HG02884 (cell line): ENCODE data around the gene SCAF1.

Source experiments
- ATAC-seq: cut with Tn5 transposase; IDR thresholded peaks from one replicate; pipeline ENCODE4 v1.9.1; 2021; ENCODE audit warnings: mild to moderate bottlenecking, moderate library complexity; ENCODE audit not compliant: unreplicated experiment

Gene SCAF1

DNA sequence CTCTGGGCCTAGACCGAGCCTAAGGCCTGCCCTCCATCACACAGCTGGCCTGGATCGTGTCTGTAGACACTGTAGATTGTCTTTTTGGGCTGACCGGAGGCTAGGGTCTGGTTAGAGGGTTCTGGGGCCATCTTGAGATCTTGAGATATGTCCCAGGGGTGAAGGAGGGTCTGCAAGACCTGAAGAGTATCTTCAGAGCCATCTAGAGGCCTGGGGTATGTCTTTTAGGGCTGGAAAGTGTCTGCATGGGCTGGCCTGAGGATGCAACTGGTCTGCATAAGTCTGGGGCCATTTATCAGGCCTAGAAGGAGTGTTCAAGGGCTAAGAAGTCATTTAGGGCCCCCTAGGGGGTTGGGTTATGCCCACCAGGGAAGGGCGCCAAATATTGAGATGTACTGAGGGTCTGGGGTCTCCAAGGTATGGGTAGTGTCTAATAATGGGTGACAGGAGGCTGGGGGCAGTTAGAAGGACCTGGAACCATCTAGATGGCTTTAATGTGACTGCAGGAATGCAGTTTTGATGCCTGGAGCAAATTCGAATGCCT lies 555 bp downstream of the SCAF1 start:
- ATAC-seq: no peak

DNA sequence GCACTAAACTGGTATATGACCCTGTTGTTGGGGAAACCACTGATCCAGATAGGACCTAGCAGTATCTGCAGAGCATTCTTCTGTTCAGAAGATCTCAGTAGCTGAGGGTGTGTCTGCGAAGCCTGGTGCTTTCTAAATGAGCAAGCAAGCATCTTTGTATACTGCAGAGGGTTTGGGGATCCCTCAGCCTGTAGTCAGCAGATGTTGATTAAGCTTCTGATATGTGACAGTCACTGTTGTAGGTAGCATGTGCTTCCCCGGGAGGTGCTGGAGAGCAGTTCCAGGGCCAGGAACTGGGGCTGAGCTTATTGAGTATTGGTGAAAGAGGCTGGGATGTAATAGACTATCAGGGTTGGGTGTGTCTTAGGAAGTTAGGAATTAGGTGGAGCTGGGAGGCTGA lies 1.5 kb downstream of the SCAF1 start:
- no peak for ATAC-seq

DNA sequence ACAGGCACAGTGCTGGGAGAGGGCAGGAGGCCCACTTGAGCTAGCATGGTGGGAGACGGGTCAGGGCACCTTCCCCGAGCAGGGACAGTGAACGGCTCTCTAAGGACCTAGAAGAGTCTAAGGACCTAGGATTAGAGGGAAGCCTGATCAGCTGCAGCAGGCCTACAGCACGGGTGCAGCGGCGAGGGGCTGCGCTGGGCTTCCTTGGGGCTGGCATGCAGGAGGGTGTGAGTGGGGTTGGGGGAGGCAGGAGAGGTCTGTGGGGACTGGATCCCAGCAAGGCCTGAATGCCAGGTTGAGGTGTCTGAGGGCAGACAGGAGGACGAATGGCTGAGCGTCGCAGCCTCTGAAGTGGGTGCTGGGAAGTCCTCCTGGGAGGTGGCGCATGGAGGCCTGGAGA lies 3.6 kb downstream of the SCAF1 start:
- no peak for ATAC-seq

DNA sequence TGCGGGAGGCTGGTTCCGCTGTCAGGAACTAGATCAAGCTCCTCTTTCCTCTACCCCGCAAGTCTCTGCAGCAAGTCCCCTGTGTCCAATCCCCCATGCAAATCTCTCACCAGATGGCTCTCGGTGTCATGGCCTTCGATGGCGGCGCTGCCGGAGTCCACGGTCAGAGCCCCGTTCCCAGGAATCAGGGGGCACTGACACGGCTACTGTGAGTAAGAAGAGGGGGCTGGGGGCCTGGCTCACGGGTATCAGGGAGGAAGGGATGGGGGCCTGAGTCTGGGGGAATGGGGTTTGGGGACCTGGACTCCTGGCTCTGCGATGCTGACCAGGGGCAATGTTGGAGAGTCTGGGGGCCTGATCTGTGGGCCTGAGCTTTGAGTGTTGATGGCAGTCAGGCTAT lies 4.0 kb downstream of the SCAF1 start:
- ATAC-seq: no peak

DNA sequence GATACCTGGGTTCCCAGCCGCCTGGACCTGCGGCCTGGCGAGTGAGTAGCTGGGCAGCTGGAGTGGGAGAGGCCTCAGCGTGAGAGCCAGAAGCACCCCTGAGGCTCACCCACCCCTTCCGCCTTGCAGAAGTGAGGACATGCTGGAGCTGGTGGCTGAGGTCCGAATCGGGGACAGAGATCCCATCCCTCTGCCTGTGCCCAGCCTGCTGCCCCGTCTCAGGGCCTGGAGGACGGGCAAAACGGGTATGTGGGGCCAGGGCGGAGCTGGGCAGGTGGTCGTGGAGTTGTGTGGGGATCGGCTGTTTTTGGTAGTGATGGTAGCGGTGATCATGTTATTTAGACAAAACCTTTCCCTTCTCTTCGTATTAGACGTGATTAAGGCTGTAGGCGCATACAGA lies 4.6 kb downstream of the SCAF1 start:
- no peak for ATAC-seq

DNA sequence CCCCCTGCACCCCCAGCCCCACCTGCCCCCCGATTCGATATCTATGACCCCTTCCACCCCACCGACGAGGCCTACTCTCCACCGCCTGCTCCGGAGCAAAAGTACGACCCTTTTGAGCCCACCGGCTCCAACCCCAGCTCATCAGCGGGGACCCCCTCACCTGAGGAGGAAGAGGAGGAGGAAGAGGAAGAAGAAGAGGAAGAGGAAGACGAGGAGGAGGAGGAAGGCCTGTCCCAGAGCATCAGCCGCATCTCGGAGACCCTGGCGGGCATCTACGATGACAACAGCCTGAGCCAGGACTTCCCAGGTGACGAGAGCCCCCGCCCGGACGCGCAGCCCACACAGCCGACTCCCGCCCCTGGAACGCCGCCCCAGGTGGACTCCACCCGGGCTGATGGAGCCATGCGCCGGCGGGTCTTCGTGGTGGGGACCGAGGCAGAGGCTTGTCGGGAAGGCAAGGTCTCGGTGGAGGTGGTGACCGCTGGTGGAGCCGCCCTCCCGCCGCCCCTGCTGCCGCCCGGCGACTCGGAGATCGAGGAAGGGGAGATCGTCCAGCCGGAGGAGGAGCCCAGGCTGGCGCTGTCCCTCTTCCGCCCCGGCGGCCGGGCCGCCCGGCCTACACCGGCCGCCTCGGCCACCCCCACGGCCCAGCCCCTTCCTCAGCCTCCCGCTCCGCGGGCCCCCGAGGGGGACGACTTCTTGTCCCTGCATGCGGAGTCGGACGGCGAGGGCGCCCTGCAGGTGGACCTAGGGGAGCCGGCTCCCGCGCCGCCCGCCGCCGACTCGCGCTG lies 9.2 kb downstream of the SCAF1 start:
- no peak for ATAC-seq

DNA sequence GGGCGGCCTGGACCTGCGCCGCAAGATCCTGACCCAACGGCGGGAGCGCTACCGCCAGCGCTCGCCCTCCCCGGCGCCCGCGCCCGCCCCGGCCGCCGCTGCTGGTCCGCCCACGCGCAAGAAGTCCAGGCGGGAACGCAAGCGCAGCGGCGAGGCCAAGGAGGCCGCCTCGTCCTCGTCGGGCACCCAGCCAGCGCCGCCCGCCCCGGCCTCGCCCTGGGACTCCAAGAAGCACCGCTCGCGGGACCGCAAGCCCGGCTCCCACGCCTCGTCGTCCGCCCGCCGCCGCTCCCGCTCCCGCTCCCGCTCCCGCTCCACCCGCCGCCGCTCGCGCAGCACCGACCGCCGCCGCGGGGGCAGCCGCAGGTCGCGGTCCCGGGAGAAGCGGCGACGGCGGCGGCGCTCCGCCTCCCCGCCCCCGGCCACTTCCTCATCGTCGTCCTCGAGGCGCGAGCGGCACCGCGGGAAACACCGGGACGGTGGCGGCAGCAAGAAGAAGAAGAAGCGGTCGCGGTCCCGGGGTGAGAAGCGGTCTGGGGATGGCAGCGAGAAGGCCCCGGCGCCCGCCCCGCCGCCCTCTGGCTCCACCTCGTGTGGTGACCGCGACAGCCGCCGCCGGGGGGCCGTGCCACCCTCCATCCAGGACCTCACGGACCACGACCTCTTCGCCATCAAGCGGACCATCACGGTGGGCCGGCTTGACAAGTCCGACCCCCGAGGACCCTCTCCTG lies 10.0 kb downstream of the SCAF1 start:
- ATAC-seq: no peak

DNA sequence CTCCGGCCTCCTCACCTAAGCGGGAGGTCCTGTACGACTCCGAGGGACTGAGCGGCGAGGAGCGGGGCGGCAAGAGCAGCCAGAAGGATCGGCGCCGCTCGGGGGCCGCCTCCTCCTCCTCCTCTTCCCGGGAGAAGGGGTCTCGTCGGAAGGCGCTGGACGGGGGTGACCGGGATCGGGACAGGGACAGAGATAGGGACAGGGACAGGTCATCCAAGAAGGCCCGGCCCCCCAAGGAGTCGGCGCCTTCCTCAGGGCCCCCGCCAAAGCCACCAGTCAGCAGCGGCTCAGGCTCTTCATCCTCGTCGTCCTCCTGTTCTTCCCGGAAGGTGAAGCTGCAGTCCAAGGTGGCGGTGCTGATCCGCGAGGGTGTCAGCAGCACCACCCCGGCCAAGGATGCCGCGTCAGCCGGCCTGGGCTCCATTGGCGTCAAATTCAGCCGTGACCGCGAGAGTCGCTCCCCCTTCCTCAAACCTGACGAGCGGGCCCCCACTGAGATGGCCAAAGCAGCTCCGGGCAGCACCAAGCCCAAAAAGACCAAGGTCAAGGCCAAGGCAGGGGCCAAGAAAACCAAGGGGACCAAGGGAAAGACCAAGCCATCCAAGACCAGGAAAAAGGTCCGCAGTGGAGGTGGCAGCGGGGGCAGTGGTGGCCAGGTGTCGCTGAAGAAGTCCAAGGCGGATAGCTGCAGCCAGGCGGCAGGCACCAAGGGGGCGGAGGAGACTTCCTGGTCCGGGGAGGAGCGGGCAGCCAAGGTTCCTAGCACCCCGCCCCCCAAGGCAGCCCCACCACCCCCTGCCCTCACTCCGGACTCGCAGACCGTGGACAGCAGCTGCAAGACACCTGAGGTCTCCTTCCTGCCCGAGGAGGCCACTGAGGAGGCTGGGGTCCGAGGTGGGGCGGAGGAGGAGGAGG lies 10.8 kb downstream of the SCAF1 start:
- no peak for ATAC-seq

DNA sequence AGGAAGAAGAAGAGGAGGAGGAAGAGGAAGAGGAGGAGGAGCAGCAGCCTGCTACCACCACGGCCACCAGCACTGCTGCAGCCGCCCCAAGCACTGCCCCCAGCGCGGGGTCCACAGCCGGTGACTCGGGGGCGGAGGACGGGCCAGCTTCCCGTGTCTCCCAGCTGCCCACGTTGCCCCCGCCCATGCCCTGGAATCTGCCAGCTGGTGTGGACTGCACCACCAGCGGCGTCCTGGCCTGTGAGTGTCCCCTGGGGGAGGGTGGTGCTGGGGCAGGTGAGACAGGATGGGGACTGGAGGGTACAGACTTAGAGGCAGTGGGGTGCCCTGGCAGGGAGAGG lies 11.4 kb downstream of the SCAF1 start:
- no peak for ATAC-seq

DNA sequence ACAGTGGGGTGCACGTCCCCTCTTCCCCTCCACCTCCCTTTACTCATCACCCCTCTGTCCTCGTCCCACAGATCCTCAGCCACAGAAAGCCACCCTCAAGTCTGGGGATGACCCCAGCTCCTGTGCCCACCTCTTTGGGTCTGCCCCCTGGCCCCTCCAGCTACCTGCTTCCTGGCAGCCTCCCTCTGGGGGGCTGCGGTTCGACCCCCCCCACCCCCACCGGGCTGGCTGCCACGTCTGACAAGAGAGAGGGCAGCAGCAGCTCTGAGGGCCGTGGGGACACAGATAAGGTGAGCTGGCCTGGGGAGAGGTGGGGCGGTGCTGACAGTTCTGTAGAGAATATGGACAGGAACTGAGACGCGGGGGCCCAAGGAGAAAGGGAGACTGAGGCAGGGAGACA lies 12.6 kb downstream of the SCAF1 start:
- ATAC-seq: no peak

DNA sequence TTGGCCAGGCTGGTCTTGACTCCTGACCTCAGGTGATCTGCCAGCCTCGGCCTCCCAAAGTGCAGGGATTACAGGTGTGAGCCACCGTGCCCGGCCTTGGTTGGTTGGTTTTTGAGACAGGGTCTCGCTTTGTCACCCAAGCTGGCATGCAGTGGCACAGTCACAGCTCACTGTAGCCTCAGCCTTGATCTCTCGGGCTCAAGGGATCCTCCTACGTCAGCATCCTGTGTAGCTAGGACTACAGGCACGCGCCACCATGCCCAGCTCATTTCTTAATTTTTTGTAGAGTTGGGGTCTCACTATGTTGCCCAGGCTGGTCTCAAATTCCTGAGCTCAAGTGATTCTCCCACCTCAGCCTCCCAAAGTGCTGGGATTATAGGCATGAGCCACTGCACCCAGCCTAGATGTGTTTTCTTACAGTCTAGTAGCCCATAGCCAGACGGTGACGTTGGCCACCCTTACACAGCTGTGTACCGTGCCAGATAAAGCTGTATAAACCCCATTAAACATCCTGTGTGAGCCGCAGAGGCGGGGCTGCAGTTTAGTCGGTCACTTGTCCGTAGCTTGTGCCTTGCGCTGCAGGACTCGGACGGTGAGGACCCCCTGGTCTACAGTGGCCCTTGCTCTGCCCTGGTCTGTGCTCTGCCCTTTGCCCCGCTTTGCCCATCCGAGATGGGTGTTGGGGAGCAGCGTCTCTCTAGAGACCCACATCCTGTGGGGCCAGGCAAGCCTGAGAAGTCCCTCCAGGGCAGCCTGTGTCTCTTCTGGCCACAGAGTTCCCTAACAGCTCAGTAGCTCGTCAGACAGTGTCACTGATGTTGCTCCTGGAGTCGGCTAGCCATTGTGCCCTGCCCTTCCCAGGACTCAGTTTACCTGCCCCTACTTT lies 13.8 kb downstream of the SCAF1 start:
- ATAC-seq: no peak

DNA sequence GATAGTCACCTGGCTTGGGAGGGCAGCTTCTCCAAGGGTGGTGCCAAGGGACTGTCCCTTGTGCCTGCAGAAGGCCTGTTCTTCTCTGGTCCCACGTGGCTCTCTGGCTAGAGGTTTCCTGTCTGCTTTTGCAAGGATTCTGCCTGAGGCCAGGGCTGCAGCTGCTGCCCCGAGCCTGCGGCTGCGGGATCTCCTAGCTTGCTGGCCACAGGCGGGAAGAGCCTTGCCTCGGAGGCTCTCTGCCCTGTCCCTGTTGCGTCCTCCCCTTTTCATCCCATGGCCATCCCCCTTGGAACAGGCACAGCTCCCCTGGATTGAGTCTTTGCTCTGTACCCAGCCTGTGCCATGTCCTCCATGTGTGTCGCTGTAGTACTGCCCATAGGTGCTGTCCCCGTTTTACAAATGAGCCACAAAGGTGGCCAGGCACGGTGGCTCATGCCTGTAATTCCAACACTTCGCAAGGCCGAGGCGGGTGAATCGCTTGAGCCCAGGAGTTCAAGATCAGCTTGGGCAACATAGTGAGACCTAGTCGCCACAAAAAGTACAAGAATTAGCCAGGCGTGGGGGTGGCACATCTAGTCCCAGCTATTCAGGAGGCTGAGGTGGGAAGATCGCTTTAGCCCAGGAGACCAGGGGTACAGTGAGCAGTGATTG lies 14.6 kb downstream of the SCAF1 start:
- no peak for ATAC-seq

DNA sequence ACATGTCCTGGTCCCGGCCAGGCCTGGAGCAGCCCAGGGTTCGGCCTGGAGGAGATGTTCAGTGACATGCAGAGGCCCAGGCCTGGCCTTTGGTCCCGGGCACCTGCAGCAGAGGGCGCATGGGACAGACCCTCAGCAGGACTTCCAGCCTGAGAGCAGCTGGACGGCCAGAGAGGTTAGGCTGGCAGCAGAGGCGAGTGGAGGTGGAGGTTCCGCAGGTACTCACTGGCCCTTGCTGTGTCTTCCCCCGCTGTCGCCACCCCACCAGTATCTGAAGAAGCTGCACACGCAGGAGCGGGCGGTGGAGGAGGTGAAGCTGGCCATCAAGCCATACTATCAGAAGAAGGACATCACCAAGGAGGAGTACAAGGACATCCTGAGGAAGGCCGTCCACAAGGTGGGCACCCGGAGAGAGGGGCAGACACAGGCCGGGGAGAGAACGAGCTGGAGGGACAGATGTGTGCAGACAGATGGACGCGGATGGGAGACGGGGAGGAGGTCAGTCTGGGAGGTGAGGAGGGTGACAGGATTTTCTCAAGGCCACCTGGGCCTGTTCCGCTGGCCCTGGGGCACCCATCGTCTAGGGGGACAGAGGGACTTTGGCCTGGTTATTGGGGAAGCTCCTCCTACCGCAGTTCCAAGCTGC lies 15.6 kb downstream of the SCAF1 start:
- ATAC-seq: no peak

DNA sequence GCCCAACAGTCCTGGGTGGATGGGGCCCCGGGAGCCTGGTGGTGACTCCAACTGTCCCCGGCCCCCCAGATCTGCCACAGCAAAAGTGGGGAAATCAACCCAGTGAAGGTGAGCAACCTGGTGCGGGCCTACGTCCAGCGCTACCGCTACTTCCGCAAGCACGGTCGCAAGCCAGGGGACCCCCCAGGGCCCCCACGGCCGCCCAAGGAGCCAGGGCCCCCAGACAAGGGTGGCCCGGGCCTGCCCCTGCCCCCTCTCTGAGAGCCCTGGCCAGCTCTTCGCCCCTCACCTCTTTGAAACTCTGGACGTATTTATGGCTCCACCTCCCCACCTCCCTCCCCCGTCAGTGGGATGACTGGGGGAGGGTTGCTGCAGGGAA lies 16.1 kb downstream of the SCAF1 start:
- ATAC-seq: no peak

DNA sequence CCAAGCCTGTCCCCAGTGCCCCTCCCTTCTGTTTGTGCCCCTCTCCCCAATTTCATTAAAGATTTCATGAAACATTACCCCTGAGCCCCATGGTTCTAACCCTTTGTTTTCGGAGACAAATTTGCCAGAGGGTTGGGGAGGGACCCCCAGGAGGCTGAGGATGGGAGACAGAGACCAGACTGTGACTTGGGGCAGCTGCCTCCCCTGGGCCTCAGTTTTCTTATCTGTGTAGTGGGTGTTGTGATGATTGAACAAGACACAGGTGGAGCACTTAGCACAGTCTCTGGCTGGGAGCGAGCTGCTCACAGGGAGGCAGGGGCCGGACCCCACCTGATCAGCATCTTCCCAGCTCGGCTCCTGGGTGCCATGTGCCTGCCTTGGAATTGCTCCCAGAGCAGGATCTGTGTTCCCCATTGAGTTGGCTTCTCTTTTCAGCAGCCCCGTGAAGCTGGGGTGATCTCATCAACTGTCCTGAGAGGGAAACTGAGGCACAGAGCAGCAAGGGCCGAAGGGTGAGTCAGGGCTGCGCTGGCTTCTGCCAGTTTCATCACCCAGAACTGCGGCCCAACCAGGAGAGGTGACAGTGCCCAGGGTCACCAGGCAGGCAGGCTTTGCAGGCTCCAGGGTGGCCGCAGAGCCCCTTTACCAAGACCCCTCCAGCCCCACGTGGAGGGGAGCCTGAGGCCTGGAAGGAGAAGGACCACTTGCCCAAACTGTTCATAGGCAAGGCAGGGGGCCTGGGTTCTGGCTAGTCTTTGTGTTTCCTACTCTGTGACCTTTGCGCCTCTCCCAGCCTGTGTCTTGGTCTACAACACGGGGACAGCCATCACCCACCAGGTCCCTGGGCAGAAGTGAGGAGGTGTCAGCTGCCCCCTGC lies 16.8 kb downstream of the SCAF1 start:
- no peak for ATAC-seq

DNA sequence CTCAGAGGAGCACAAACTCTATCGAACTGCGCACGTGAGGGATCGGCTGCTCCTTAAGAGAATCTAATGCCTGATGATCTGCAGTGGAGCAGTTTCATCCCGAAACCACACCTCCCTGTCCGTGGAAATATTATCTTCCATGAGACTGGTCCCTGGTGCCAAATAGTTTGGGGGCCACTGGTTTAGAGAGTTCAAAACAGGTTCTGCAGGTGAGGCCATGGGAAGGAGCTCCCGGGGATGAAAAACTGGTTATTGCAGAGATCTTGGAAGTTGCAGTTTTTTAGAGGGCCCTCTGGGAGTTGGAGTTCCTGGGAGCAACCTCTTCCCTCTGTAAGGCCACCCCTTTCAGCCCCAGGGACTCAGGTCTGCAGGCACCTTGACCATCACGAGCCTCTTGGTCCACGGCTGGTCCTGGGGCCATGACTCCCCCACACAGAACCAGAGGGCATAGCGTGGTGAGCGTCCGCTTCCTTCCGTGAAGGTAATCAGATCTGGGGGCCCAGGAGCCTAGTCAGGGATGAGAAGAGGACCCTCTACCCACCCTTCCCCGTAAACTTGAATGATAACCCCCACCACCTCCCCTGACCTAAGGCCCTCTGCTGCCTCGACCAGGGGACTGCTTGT lies 18.4 kb downstream of the SCAF1 start:
- ATAC-seq: no peak

DNA sequence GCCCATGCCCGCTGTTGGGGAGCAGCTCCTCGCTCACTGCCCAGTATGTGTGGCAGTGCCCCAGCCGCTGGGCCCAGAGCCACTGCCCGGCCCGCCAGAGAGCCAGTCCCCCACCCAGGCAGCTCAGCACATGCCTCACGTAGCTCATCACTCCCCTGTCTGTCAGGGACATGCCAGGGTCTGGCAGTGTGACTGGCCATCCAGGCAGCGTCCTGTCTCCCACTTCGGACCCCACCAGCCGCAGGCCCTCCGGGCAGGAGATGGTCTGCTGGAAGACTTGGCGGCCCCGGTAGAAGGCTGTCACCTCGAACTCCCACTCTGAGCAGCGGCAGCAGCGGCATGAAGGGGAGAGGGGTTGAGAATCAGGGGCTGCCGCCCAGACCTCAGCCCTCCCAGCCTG lies 20.0 kb downstream of the SCAF1 start:
- ATAC-seq: no peak

DNA sequence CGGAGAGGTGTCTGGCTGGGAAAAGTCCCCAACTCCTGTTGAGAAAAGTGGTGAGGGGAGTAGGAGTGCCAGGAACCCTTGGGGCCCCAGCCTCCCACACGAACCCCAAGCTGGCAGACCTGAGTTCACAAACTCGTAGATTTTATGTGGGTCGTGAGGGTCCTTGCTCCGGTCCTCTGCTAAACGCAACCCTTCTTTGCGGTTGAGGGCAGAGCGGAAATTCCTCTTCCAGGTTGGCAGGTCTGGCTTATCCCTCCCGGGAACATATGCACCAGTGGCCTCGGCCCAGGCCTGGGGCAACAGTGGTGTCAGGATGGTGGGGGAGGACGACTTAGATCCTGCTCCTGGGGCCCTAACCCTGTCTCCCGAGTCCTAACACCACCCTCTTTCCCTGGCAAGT lies 21.2 kb downstream of the SCAF1 start:
- no peak for ATAC-seq
